SK-N-SH treated with all-trans-retinoic acid at 6 μM for 48 hours (cell line): ENCODE data around the gene OTOG.

Source experiments
- BACH2 ChIP-seq: fragments of 250-450 bp; sonication (Bioruptor Pico); IDR thresholded peaks from 2 replicates; pipeline ENCODE4 v1.9.0; 2021; ENCODE audit warnings: mild to moderate bottlenecking, borderline replicate concordance
- ESRRG ChIP-seq: fragments of 250-450 bp; sonication (Bioruptor Pico); IDR thresholded peaks from 2 replicates; pipeline ENCODE4 v1.6.1; 2021; ENCODE audit warnings: mild to moderate bottlenecking
- PPARA ChIP-seq: fragments of 250-450 bp; sonication (Bioruptor Pico); IDR thresholded peaks from 2 replicates; pipeline ENCODE4 v1.5.0; 2020; ENCODE audit warnings: mild to moderate bottlenecking, borderline replicate concordance
- SNAI2 ChIP-seq: fragments of 250-450 bp; sonication (Bioruptor Pico); IDR thresholded peaks from 2 replicates; pipeline ENCODE4 v1.5.0; 2020; ENCODE audit warnings: mild to moderate bottlenecking, moderate library complexity
- ZC3H10 ChIP-seq: fragments of 250-450 bp; sonication (Bioruptor Pico); IDR thresholded peaks from 2 replicates; pipeline ENCODE4 v1.5.1; 2021; ENCODE audit warnings: mild to moderate bottlenecking, moderate library complexity
- TF ChIP-seq, protein P1 (sequence below): fragments of 250-450 bp; sonication (Bioruptor Pico); IDR thresholded peaks from 2 replicates; pipeline ENCODE4 v1.8.0; 2021; ENCODE audit warnings: low read depth, mild to moderate bottlenecking, moderate library complexity, borderline replicate concordance

DNA sequence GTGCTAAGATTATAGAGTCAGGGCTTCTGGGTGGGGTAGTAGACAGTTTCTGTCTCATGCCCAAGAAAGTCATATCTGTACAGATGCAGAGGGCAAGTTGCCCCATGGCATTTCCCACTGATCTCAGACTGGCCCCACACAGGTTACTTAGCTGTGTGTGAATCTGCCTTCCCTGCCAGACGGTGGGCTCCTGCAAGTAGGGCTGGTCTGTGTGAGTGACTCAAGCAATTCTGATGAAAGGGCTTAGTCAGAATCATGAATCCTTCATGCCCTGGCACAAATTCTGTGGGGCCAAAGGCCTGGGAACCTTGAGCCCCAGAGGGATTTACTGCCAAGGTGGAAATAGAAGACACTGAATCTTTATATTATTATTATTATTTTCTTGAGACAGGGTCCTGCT, 33.2 kb upstream of the OTOG start:
- TF ChIP-seq SNAI2 (no peak), ZC3H10 (CRISPR knock-in tag) (no peak), ESRRG (no peak), PPARA (CRISPR knock-in tag) (no peak), BACH2 (no peak)
- TF ChIP-seq, protein P1, sequence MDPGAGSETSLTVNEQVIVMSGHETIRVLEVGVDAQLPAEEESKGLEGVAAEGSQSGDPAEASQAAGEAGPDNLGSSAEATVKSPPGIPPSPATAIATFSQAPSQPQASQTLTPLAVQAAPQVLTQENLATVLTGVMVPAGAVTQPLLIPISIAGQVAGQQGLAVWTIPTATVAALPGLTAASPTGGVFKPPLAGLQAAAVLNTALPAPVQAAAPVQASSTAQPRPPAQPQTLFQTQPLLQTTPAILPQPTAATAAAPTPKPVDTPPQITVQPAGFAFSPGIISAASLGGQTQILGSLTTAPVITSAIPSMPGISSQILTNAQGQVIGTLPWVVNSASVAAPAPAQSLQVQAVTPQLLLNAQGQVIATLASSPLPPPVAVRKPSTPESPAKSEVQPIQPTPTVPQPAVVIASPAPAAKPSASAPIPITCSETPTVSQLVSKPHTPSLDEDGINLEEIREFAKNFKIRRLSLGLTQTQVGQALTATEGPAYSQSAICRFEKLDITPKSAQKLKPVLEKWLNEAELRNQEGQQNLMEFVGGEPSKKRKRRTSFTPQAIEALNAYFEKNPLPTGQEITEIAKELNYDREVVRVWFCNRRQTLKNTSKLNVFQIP (CRISPR knock-in tag) = no peak
